NCI-H526 treated with DMSO at 0.1 percent for 48 hours (cell line): ENCODE measurements around the gene MRPL4.

ENCODE experiments used
- DNase-seq: peaks from one replicate; lab custom pipeline; 2025; lab: John Stamatoyannopoulos, UW

Gene MRPL4

DNA sequence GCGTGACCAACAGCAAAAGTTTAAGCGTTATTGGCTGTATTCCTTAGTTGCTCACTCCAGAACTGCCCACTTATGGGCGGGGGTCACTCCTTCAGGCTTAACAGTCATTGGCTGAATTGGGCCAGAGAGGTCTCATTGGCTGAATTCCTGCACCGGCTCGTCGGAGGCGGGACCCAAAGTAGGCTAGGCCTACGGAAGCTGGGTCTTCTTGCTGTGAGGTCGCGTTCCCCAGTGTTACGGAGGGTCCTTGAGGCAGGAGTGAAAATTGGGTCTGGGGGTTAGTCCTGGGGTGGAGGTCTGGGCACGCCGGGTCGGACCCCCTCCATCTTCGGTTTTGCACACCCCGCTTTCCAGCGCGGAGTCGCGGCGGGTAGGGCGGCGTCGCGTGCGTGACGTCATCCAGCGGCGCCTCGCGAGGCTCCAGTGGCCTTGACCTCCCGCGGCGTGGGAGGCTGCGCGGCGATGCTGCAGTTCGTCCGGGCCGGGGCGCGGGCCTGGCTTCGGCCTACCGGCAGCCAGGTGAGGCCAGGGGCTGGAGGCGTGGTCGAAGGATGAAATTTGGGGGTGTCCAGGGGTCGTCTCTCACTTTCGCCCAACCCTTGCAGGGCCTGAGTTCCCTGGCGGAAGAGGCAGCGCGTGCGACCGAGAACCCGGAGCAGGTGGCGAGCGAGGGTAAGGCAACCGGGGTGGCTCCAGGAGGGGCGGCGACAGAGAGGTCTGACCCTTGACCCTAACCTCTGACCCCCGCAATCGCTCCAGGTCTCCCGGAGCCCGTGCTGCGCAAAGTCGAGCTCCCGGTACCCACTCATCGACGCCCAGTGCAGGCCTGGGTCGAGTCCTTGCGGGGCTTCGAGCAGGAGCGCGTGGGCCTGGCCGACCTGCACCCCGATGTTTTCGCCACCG is at the start of gene MRPL4:
Gene MRPL4 (plus strand): TSS at position 423 of the 903 bp plus-strand sequence. CDS start 40 bp downstream, at position 463.
- peak; percentile 89 for DNase-seq

DNA sequence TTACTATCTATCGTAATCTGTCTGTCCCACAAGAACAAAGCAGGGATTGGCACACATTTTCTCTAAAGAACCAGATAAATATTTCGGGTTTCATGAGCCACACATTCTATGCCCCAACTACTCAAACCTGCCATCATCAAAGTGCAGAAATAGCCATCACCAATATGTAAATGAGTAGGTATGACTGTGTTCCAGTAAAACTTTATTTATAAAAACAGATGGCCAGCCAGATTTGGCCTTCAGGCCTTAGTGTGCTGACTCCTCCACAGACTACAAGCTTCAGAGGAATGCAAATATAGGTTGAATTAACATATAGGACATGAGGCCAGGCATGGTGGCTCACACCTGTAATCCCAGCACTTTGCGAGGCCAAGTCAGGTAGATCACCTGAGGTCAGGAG is 48.3 kb upstream of the MRPL4 start:
- no peak for DNase-seq

DNA sequence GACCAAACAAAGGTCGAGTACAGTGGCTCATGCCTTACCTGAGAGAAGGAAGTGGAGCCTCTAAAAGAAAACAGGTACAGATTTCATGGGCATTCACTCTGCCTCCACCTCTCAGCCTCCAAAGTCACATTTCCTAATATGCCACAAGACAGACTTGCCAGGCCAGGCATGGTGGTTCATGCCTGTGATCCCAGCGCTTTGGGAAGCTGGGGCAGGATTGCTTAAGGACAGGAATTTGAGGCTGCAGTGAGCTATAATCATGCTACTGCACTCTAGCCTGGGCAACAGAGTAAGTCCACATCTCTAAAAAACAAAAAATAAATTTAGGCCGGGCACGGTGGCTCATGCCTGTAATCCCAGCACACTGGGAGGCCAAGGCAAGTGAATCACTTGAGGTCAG is 46.4 kb upstream of the MRPL4 start:
- DNase-seq = no peak

DNA sequence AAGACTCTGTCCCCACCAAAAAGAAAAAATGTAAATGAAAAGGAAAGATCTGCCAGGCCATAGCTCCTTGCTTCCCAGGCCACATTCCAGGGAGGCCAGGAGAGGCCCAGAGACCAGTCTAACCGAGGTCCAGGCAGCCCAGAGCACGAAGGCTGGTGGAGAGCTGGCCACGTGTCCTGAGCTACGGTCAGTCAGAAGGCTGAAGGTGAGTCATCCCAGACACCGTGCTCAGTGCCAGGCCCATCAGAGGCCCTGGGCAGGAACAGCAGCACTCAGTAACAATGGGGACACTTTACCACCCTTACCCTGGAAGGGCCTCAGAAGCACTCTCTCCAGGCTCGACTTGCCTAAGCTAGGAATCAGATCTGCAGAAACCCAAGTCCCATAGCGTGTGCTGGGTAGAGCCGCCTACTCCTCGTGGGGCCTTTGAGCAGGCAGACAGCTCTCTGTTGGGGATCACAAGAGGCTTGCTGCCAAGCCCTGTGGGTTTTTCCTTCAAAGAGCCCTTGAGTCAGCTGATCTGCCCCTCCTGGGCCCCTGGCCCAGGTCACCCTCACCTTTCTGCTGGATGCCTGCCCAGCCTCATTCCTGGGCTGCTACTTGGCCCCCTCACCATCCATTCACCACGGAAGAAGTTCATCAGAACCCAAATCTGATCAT is 45.7 kb upstream of the MRPL4 start:
- DNase-seq = no peak

DNA sequence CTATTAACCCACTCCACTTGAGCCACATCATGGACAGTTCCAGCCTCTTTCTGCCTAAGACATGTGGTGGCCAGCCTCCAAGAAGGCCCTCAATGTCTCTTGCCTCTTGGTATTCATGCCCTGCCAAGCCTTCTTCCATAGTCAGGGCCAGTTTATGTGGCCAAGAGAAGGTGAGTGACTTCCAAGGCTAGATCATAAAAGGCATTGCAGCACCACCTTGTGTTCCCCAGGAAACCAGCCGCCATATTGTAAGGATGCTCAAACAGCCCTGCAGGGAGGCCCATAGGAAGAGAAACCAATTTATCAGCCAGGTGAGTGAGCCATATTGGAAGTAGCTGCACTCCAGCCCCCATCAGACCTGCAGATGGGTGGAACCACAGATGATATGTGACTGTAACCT is 45.0 kb upstream of the MRPL4 start:
- DNase-seq = no peak

DNA sequence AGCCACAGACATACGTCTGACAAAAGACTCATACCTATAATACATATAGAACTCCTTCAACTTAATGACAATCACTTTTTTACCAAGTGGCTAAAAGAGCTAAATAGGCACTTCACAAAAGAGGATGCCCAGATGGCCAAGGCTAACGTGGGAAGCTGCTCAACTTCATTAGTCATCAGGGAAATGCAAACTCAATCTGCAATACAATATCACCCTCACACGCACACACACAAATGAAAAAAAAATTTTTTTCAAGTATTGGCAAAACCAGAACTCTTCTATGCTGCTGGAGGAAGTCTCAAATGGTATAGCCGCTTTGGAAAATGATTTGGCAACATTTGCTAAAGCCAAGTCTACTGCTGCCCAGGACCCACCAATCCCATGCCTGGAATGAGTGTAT is 42.7 kb upstream of the MRPL4 start:
- DNase-seq = no peak

DNA sequence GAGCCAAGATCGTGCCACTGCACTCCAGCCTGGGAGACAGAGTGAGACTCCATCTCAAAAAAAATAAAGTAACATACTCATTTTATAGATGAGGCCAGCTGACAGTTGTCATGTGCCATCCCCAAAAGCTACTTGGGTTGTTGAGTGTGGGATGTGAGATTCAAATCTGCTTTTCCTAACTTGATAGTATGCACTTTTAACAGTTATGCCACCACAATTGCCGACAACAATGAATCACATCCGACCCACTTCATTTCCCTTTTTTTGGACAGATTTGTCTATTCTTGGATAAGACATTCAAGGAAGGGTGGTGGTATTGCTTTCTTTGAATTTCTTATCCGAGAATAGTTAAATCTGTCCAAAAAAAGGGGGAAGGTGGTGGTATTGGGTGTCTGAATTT is 41.0 kb upstream of the MRPL4 start:
- DNase-seq = no peak

DNA sequence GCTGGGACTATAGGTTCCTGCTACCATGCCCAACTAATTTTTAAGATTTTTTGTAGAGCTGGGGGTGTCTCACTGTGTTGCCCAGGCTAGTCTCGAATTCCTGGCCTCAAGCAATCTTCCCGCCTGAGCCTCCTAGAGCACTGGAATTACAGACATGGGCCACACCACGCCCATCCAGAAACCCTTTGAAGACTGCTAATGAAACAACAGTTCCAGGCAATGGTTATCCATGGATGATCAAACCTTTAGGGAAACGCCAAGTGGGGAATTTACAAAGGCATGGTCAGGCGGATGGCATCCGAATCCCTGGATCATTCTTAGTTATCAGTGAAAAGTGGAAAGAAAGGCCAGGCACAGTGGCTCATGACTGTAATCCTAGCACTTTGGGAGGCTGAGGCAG is 40.3 kb upstream of the MRPL4 start:
- DNase-seq = no peak

DNA sequence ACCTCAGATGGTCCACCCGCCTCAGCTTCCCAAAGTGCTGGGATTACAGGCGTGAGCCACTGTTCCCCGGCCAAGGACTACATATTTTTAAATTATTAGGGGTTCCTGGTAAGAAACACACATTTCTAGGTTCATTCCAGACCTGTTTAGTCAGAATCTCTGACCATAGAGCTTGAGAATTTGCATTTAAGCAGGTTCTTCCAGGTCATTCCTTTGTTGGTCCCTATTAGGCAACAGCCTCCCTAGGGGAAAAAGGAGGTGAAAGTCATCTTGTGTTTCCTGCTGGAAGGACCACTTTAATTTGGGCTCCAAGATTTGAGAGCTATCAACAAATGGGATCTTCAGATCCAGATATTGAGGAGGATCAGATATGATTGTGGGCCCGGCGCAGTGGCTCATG is 37.2 kb upstream of the MRPL4 start:
- DNase-seq = no peak

DNA sequence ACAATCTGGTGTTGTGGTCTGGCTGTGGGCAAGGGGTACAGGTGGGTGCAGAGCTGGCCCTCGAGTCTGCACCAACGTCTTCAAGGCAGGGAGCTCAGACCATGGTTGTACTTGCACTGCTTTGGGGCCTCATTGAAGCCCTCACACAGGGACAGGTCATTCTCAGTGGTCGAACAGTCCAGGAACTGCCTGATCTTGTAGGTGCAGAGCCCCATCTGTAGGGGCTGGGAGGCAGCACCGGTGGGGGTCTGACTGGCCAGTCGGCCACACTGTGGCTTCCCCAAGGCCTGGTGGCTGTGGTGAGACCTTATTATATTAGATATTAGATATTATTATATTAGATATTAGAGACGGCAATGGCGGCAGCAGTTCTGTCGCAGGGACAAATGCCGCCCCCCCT is 34.9 kb upstream of the MRPL4 start:
- DNase-seq = no peak

DNA sequence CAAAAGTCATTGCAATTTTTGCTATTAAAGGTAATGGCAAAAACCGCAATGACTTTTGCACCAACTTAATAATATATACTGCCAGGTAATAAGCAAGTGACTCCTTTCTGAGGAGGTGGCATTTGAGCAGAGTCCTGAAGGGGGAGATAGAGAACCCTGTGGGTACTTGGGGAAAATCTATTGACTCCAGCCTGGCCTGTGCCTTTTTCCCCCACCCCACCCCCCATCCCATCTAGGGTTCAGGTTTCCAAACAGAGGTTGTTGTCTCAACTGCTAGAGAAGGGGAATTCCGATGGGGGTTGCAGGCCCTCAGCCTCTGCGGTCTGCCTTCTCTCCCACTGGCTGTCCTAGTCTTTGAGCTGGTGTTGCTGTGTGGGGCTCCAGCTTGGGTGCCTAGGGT is 32.3 kb upstream of the MRPL4 start:
- DNase-seq = no peak

DNA sequence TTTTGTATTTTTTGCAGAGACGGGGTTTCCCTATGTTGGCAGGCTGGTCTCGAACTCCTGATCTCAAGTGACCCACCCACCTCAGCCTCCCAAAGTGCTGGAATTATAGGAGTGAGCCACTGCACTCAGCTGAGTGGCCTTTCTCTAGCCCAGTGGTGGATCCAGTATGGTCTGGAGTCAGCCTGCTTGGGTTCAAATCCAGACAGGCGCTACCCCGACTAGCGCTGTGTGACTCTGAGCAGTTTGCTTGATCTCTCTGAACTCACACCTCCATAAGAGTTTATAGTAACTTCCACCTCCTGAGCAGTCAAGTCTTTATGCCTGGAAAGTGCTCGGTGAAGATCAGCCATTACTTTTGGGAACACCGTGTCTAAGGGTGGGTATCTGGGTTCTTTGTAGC is 31.3 kb upstream of the MRPL4 start:
- DNase-seq = no peak

DNA sequence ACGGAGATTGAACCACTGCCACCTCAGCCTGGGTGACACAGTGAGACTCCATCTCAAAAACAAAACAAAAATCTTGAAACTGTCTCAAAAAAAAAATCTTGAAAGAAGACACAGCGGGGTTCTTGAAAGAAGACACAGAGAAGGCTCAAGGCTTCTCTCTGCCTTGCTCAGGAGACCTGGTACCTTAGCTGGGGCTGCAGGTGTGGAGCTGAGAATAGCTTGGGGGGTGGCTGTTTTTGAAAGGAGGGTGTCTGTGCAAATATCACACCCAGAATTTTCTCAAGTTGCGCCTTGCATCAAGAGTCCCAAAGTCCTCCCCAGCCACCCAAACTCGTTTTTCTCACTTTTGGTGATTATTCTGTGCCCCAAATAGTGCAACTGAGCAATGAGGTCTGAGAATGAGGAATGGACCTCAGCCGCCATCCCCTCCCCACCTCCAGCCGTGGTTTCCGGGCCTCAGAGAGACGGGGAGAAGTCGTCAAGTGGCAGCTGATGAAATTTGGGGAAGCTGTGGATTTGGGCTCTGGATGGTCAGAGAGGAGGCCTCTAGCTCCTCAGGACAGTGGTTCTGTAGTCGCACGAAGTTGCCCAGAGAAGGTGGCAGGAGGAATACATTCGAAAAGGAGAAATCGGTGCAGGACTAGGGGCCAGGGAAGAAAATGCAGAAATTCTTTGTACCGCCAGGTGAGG is 29.7 kb upstream of the MRPL4 start:
- no peak for DNase-seq

DNA sequence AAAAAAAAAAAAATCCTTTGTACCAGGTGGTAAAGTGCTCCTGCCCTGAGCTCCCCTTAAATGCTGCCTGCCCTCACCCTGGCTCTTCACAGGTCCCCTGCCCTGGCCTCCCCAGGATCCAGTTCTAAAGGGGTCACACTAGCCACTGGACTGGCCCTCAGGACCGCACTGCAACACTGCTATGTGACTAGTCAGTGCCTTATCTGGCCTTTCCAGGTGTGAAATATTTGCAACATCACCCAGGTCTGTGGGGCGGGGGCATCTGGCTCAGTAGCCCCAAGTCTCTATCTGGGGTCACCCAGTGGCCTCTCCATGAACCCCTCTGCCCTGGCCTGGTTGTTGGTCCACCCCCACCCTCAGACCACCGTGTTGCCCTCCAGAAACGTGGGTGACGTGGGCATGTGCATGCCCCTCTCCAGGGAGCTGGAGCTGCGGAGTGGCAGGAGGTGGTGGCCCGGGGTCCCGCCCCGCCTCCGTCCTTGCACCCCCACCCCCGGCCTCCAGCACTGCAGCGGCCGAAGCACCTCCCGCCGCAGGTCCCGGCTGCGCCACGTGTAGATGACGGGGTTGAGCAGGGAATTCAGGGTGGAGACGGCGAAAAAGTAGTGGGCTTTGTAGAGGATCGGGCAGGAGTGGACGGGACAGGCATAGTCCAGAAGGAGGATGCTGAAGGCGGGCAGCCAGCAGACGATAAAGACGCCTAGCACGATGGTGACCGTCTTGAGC is 28.4 kb upstream of the MRPL4 start:
- no peak for DNase-seq

DNA sequence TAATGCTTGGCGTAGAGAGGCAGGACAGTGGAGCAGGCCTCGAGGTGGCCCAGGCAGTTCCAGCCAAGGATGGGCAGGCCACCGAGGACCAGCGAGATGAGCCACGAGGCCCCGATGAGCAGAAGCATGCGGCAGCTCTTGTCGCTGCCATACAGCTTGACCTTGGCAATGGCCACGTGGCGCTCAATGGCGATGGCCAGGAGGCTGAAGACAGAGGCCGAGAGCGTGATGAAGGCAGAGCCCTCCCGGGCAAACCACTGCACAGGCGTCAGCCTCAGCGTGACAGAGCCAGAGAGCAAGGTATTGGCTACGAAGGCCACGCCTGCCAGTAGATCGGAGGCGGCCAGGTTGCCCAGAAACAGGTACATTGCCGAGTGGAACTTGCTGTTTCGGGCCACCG is 27.7 kb upstream of the MRPL4 start:
- no peak for DNase-seq

DNA sequence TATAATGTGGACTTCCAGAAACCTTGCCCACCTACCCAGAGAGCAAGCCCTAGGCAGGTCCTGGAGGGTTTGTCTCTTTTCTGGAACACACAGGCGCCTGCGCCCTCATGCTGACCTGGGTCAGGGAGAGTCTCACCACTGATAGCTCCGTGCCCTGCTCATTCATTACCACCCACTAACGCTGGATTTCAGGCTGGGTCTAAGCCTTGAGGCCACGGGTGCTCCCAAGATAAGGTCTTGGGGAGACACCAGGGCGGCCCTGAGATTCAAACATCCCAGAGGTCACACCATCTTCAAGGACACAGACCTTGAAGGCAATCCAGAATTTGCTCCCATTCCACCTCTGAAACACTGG is 26.0 kb upstream of the MRPL4 start:
- DNase-seq = no peak

DNA sequence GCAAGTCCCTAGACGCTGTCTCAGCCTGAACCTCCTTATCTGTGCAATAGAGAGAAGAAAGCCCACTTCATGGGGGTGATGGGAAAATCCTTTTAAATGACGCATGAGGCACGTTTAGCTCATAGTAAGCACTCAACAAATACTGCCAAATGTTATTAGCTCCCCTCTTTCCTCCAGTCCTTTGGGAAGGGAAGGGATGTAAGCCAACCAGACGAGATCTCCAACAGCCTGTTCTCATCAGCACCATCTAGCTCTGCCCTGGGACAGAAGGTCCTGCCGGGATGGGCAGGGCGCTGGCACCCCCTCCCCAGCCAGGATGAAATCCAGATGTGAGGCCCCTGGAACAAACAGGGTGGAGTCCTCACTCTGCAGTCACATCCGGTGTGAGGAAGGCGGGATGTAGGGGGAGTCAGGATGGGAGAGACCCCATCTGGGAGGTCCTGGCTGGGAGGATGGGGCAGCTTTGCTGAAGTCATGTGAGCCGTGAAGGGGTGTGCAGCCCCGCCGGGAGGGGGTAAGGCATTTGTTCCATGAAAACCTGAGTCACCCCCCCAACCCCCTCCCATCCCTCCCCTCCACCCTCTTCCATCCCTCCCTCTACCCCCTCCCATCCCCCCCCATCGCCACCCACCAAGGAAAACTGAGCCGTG is 25.5 kb upstream of the MRPL4 start:
- DNase-seq = no peak

DNA sequence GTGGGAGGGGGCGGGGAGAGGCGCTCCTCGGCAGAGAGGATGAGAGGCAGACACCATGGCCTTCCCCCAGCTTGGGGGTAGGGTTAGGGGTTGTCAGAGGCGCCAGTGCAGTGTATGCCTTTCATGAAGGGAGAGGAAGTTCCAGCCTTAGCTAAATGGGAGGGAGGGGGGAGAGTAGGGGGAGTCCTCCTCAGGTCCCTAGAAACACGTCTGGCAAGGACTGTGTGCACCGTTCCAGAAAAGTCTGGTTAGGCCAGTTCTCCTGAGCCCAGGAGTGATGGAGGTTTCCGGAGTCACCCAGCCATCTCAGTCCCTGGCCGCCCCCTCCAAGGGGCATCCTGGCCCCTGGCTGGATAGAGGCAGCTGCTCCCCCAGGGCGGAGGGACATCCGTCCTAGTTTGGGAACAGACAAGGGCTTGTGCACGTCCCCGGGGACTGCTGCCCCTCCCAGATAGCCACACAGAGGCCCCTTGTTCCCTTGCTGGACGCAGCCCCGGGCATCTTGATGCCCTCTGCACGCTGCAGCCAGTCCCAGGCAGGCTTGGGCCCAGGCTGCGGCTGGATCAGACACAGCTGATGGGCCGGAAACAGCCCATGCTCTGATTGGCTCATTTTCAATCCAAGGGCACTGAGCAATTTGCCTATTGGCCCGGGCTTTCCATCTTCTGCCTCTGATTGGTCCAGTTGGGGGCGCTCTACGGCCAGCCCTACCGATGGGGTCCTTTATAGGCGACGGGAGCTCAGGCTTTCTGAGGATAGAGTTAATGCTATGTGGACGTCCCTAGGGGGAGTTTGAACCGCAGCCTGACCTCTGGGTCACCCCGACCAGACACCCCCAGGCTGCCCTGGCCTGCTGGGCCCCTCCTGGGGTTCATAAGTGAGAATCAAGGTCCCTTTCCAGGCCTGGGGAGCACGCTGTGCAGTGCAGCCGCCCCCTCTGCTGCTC is 24.7 kb upstream of the MRPL4 start:
- no peak for DNase-seq

DNA sequence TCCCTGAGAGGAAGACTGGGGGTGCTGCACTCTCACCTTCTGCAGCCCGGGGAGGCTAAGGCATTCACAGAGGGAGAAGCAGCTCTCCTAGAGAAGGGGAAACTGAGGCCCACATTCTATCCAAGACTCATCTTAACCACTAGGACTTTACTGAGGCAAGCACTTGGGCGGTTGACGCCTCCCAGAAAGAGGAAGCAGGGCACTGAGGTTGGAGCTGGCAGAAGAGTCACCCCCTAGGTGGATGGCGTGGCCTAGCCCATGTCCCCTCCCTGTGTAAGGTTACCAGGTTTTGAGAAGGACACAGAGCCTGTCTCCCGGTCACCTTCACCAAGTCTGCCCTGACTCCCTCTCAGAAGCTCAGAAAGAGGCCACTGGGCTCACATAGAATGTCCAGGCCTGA is 23.6 kb upstream of the MRPL4 start:
- DNase-seq = no peak

DNA sequence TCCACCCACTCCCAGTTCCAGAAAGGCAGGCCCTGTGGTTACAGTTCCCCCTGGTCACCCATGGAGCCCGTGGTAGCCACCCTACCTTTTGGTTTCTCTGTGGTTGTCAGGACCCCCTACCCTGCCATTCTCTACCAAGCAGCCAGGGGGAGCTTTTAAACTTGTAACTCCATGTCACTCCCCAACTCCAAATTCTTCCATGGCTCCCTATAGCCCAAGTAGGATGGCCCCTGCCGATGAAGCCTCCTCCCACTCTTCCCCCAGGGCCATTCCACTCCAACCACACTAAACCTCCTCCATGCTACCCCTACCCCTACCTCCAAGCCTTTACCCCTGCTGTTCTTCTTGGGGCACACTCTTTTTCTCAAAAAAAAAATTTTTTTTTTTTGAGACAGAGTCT is 23.1 kb upstream of the MRPL4 start:
- DNase-seq = no peak
